CD4-positive, alpha-beta T cell treated with Interleukin-10 for 1 hour (primary cell): ENCODE data around the gene GADD45G.

ENCODE experiments used
- DNase-seq: peaks from one replicate; pipeline ENCODE4 v3.0.0-alpha.2; 2020

The GADD45G gene

GRCh38 chr9:89655056-89655989 is 50.5 kb downstream of the GADD45G start:
- DNase-seq: no peak
